ENCODE data around the gene CRADD. TPM values are rescaled to one million over a fixed set of nuclear protein-coding genes. Genes with fewer than 3 reads are reported as not detected.
A peak's percentile ranks its signal among the peaks of the same experiment; 100 is the strongest.
"Not testable (repeated sequence)": the region's sequence is repeated elsewhere in the genome, so short reads cannot be mapped to it uniquely, and the experiment has no call there.

Gene CRADD
- total and polyA plus RNA-seq, 4 donors: 16.9 to 33.4 (median 20.0) TPM

- Histone ChIP-seq H3K36me3 (ENCODE audit: control insufficient read depth in 1 of 2, insufficient read depth in 2 of 2, low read length in 1 of 2) (no peaks in the 10 kb centered on the region), H3K27ac (ENCODE audit: low read depth in 1 of 2, low read length in 2 of 2) (no peak overlapping the region), H3K4me3 (ENCODE audit: low read length in 2 of 2) (no peak overlapping the region), H3K27me3 (ENCODE audit: control insufficient read depth in 1 of 2, insufficient read depth in 2 of 2, low read length in 1 of 2) (no peaks in the 10 kb centered on the region), H3K4me1 (ENCODE audit: control insufficient read depth in 1 of 2, insufficient read depth in 2 of 2, low read length in 2 of 2) (peaks cover 3 to 4% of the 10 kb centered on the region in 2 donors), H3K9me3 (ENCODE audit: control insufficient read depth, low read length) (no peaks in the 10 kb centered on the region)
- intact Hi-C loops (cut with DNase I): loop anchor here in 1 of 2 donors (1.0 kb wide), 1 partner anchor 11 kb away; no protein-coding TSS in a partner anchor
- ATAC-seq (ENCODE audit: low FRiP score) (no peak), DNase-seq (no peak)
- 87 to 93% methylated on average over 3 of the region's 3 CpGs for WGBS, 2 donors
These were observed 121.3 kb downstream of the CRADD start for GRCh38 chr12:93798279-93799151.

GRCh38 chr12:93801666-93802065 is 124.5 kb downstream of the CRADD start:
- 97 to 98% methylated on average over 2 of the region's 2 CpGs for WGBS, 2 donors
- intact Hi-C loops (cut with DNase I): not testable (repeated sequence)

GRCh38 chr12:93802293-93802692 is 125.1 kb downstream of the CRADD start:
- H3K9me3 ChIP-seq (ENCODE audit: control insufficient read depth, low read length): no peaks in the 10 kb centered on the region
- no peak for ATAC-seq (ENCODE audit: low FRiP score)

More at GRCh38 chr12:93801666-93802065, 124.5 kb downstream of the CRADD start:
- not testable (repeated sequence) for H3K9me3 ChIP-seq (ENCODE audit: control insufficient read depth, low read length); H3K27ac ChIP-seq (ENCODE audit: low read depth in 1 of 2, low read length in 2 of 2); H3K4me1 ChIP-seq (ENCODE audit: control insufficient read depth in 1 of 2, insufficient read depth in 2 of 2, low read length in 2 of 2); H3K27me3 ChIP-seq (ENCODE audit: control insufficient read depth in 1 of 2, insufficient read depth in 2 of 2, low read length in 1 of 2); ATAC-seq (ENCODE audit: low FRiP score); H3K36me3 ChIP-seq (ENCODE audit: control insufficient read depth in 1 of 2, insufficient read depth in 2 of 2, low read length in 1 of 2); H3K4me3 ChIP-seq (ENCODE audit: low read length in 2 of 2); DNase-seq

GRCh38 chr12:93802698-93803423 is 125.7 kb downstream of the CRADD start:
- intact Hi-C loops (cut with DNase I): no loop called here
- Histone ChIP-seq H3K27ac (ENCODE audit: low read depth in 1 of 2, low read length in 2 of 2) (peak overlapping the region in 1 of 2 donors; percentile 84), H3K4me1 (ENCODE audit: control insufficient read depth in 1 of 2, insufficient read depth in 2 of 2, low read length in 2 of 2) (peaks cover 0 to 4% of the 10 kb centered on the region in 2 donors), H3K9me3 (ENCODE audit: control insufficient read depth, low read length) (no peaks in the 10 kb centered on the region), H3K4me3 (ENCODE audit: low read length in 2 of 2) (peak overlapping the region in 1 of 2 donors; percentile 22), H3K36me3 (ENCODE audit: control insufficient read depth in 1 of 2, insufficient read depth in 2 of 2, low read length in 1 of 2) (no peaks in the 10 kb centered on the region), H3K27me3 (ENCODE audit: control insufficient read depth in 1 of 2, insufficient read depth in 2 of 2, low read length in 1 of 2) (no peaks in the 10 kb centered on the region)
- no peak for DNase-seq
- WGBS, 2 donors: 26 to 33% methylated on average over 2 of the region's 2 CpGs
- no peak for ATAC-seq (ENCODE audit: low FRiP score)

More at GRCh38 chr12:93802293-93802692, 125.1 kb downstream of the CRADD start:
- no peak for DNase-seq
- H3K4me3 ChIP-seq (ENCODE audit: low read length in 2 of 2): no peak overlapping the region
- no peaks in the 10 kb centered on the region for H3K36me3 ChIP-seq (ENCODE audit: control insufficient read depth in 1 of 2, insufficient read depth in 2 of 2, low read length in 1 of 2)
- H3K27me3 ChIP-seq (ENCODE audit: control insufficient read depth in 1 of 2, insufficient read depth in 2 of 2, low read length in 1 of 2): no peaks in the 10 kb centered on the region
- intact Hi-C loops (cut with DNase I): no loop called here
- peaks cover 0 to 4% of the 10 kb centered on the region in 2 donors for H3K4me1 ChIP-seq (ENCODE audit: control insufficient read depth in 1 of 2, insufficient read depth in 2 of 2, low read length in 2 of 2)
- H3K27ac ChIP-seq (ENCODE audit: low read depth in 1 of 2, low read length in 2 of 2): no peak overlapping the region
- 98 to 99% methylated on average over 2 of the region's 2 CpGs for WGBS, 2 donors

- Histone ChIP-seq H3K4me3 (ENCODE audit: low read length in 2 of 2) (peak overlapping the region in 1 of 2 donors; percentile 22), H3K36me3 (ENCODE audit: control insufficient read depth in 1 of 2, insufficient read depth in 2 of 2, low read length in 1 of 2) (no peaks in the 10 kb centered on the region), H3K27ac (ENCODE audit: low read depth in 1 of 2, low read length in 2 of 2) (peak overlapping the region in 1 of 2 donors; percentile 84), H3K4me1 (ENCODE audit: control insufficient read depth in 1 of 2, insufficient read depth in 2 of 2, low read length in 2 of 2) (peaks cover 0 to 4% of the 10 kb centered on the region in 2 donors), H3K27me3 (ENCODE audit: control insufficient read depth in 1 of 2, insufficient read depth in 2 of 2, low read length in 1 of 2) (no peaks in the 10 kb centered on the region), H3K9me3 (ENCODE audit: control insufficient read depth, low read length) (no peaks in the 10 kb centered on the region)
- DNase-seq: no peak
- 5 to 6% methylated on average over 4 of the region's 4 CpGs for WGBS, 2 donors
- intact Hi-C loops (cut with DNase I): no loop called here
- peak; percentile 72 for ATAC-seq (ENCODE audit: low FRiP score)
These were observed 126.2 kb downstream of the CRADD start for GRCh38 chr12:93803424-93803807.

- no peak overlapping the region for H3K27ac ChIP-seq (ENCODE audit: low read depth in 1 of 2, low read length in 2 of 2)
These were observed 127.4 kb downstream of the CRADD start for GRCh38 chr12:93804392-93805179.

GRCh38 chr12:93805736-93806141 is 128.6 kb downstream of the CRADD start:
- intact Hi-C loops (cut with DNase I): no loop called here
- DNase-seq (no peak), ATAC-seq (ENCODE audit: low FRiP score) (no peak)
- Histone ChIP-seq H3K9me3 (ENCODE audit: control insufficient read depth, low read length) (no peaks in the 10 kb centered on the region), H3K36me3 (ENCODE audit: control insufficient read depth in 1 of 2, insufficient read depth in 2 of 2, low read length in 1 of 2) (no peaks in the 10 kb centered on the region), H3K27me3 (ENCODE audit: control insufficient read depth in 1 of 2, insufficient read depth in 2 of 2, low read length in 1 of 2) (no peaks in the 10 kb centered on the region), H3K4me3 (ENCODE audit: low read length in 2 of 2) (no peak overlapping the region), H3K4me1 (ENCODE audit: control insufficient read depth in 1 of 2, insufficient read depth in 2 of 2, low read length in 2 of 2) (peaks cover 3 to 8% of the 10 kb centered on the region in 2 donors), H3K27ac (ENCODE audit: low read depth in 1 of 2, low read length in 2 of 2) (no peak overlapping the region)
- WGBS, 2 donors: 87 to 93% methylated on average over 4 of the region's 4 CpGs

More at GRCh38 chr12:93804392-93805179, 127.4 kb downstream of the CRADD start:
- Histone ChIP-seq H3K4me1 (ENCODE audit: control insufficient read depth in 1 of 2, insufficient read depth in 2 of 2, low read length in 2 of 2) (peaks cover 3 to 8% of the 10 kb centered on the region in 2 donors), H3K36me3 (ENCODE audit: control insufficient read depth in 1 of 2, insufficient read depth in 2 of 2, low read length in 1 of 2) (no peaks in the 10 kb centered on the region), H3K27me3 (ENCODE audit: control insufficient read depth in 1 of 2, insufficient read depth in 2 of 2, low read length in 1 of 2) (no peaks in the 10 kb centered on the region), H3K9me3 (ENCODE audit: control insufficient read depth, low read length) (no peaks in the 10 kb centered on the region), H3K4me3 (ENCODE audit: low read length in 2 of 2) (no peak overlapping the region)
- ATAC-seq (ENCODE audit: low FRiP score) (peak; percentile 6), DNase-seq (no peak)
- intact Hi-C loops (cut with DNase I): no loop called here
- 89 to 92% methylated on average over 5 of the region's 5 CpGs for WGBS, 2 donors

GRCh38 chr12:93807354-93807753 is 130.2 kb downstream of the CRADD start:
- no peak overlapping the region for H3K4me3 ChIP-seq (ENCODE audit: low read length in 2 of 2)
- H3K4me1 ChIP-seq (ENCODE audit: control insufficient read depth in 1 of 2, insufficient read depth in 2 of 2, low read length in 2 of 2): peaks cover 3 to 7% of the 10 kb centered on the region in 2 donors
- intact Hi-C loops (cut with DNase I): no loop called here
- no peak for DNase-seq
- H3K36me3 ChIP-seq (ENCODE audit: control insufficient read depth in 1 of 2, insufficient read depth in 2 of 2, low read length in 1 of 2): no peaks in the 10 kb centered on the region
- whole genome bisulfite sequencing, 2 donors: 89 to 90% methylated on average over 2 of the region's 2 CpGs
- peak overlapping the region in 1 of 2 donors; percentile 7 for H3K27ac ChIP-seq (ENCODE audit: low read depth in 1 of 2, low read length in 2 of 2)
- no peaks in the 10 kb centered on the region for H3K27me3 ChIP-seq (ENCODE audit: control insufficient read depth in 1 of 2, insufficient read depth in 2 of 2, low read length in 1 of 2)
- no peak for ATAC-seq (ENCODE audit: low FRiP score)
- H3K9me3 ChIP-seq (ENCODE audit: control insufficient read depth, low read length): no peaks in the 10 kb centered on the region

Data from aorta (tissue), 5 donors.